Right lung (tissue), 10 donors: Measurements from ENCODE around the gene TPRG1L. TPM values are rescaled to one million over a fixed set of nuclear protein-coding genes. Genes with fewer than 3 reads are reported as not detected.
"Not testable (repeated sequence)": the region's sequence is repeated elsewhere in the genome, so short reads cannot be mapped to it uniquely, and the experiment has no call there.

Experiments used
- DNase-seq, 2 donors: peaks; one replicate each; pipeline ENCODE4 v3.0.0-alpha.2; 2013
- long read RNA-seq, 8 donors: transcript quantifications; one replicate each; lab custom pipeline, GENCODE V29; 2026
- polyA plus RNA-seq, 5 donors: library from polyadenylated mRNA; unstranded; fragments of 120-200 nt; gene quantifications; one replicate each; pipeline versions ENCODE4 v1.2.1 to v1.2.3, GENCODE V29; 2013; ENCODE audit warnings: inconsistent platforms in 1 of 5, low replicate concordance in 1 of 5; ENCODE audit not compliant: insufficient read length in 5 of 5, insufficient read depth in 1 of 5

TPRG1L gene
- polyA plus RNA-seq: 10 to 100 TPM; 26.3 to 34.9 (median 30.0) TPM
- long read RNA-seq, donor 1, transcript TPRG1L-202 (5 exons, 2,414 nt): major isoform, 31 of 47 reads
- long read RNA-seq, donor 1, partial matches to known transcripts: 16 of 47 reads
- long read RNA-seq, donor 1, other reads (novel, unspliced or antisense): 0 of 47 reads
- long read RNA-seq, donor 2, transcript TPRG1L-202 (5 exons, 2,414 nt): major isoform, 13 of 13 reads
- long read RNA-seq, donor 2, partial matches to known transcripts: 0 of 13 reads
- long read RNA-seq, donor 2, other reads (novel, unspliced or antisense): 0 of 13 reads
- long read RNA-seq, donor 3, transcript TPRG1L-202 (5 exons, 2,414 nt): major isoform, 6 of 13 reads
- long read RNA-seq, donor 3, partial matches to known transcripts: 0 of 13 reads
- long read RNA-seq, donor 3, other reads (novel, unspliced or antisense): 7 of 13 reads
- long read RNA-seq, donor 4, transcript TPRG1L-202 (5 exons, 2,414 nt): major isoform, 19 of 19 reads
- long read RNA-seq, donor 4, partial matches to known transcripts: 0 of 19 reads
- long read RNA-seq, donor 4, other reads (novel, unspliced or antisense): 0 of 19 reads
- long read RNA-seq, donor 5, transcript TPRG1L-202 (5 exons, 2,414 nt): major isoform, 18 of 19 reads
- long read RNA-seq, donor 5, partial matches to known transcripts: 0 of 19 reads
- long read RNA-seq, donor 5, other reads (novel, unspliced or antisense): 0 of 19 reads
- long read RNA-seq, donor 6, transcript TPRG1L-202 (5 exons, 2,414 nt): major isoform, 32 of 32 reads
- long read RNA-seq, donor 6, partial matches to known transcripts: 0 of 32 reads
- long read RNA-seq, donor 6, other reads (novel, unspliced or antisense): 0 of 32 reads
- long read RNA-seq, donor 7, transcript TPRG1L-202 (5 exons, 2,414 nt): major isoform, 28 of 34 reads
- long read RNA-seq, donor 7, partial matches to known transcripts: 6 of 34 reads
- long read RNA-seq, donor 7, other reads (novel, unspliced or antisense): 0 of 34 reads
- long read RNA-seq, donor 8, transcript TPRG1L-202 (5 exons, 2,414 nt): major isoform, 5 of 5 reads
- long read RNA-seq, donor 8, partial matches to known transcripts: 0 of 5 reads
- long read RNA-seq, donor 8, other reads (novel, unspliced or antisense): 0 of 5 reads

GRCh38 chr1:3624200-3625136 is at the start of gene TPRG1L:
Gene TPRG1L, plus strand, starts transcription at chr1:3625015. Its CDS starts 58 bp downstream, at chr1:3625073.
- DNase-seq: peak; percentile 95 to 96

- not testable (repeated sequence) for DNase-seq
Measured at GRCh38 chr1:3575515-3575914, 49.3 kb upstream of the TPRG1L start.

DNA sequence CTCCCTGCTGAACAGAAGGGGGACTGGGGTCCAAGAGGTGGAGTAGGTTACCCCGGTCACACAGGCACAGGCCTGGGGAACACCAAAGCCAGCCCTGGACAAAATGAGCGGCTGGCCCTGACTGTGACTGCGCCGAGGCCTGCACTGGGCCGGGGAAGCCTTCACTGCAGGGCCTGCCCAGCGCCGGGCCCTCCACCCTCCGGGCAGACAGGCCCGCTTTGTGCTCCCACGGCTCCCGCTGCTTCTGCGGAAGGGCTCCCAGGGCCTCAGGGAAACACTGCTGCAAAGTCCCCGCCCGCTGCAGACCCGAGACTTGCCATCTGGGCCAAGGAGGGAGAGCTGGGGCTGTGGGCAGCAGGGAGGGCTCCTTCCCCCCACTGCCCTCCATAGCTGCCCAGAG is 48.8 kb upstream of the TPRG1L start:
- DNase-seq: no peak

DNA sequence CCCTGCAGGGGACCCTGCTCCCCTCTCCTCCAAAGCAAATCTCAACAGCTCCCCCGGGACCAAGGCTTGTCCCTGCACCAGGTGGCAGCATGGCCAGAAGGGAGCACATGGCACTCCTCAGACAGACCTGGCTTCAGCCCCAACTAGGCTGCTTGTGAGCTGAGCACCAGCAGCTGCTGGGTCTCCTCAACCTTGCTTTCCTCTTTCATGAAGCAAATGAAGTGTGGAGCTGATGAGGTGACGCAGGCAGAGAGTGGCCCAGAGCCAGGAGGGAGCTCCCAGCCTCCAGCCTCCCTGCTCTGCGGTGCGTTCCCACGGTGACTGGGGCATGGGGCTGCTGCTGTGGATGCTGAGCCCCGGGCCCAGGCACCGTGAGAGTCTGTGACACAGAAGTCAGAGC is 47.5 kb upstream of the TPRG1L start:
- peak; percentile 93 to 96 for DNase-seq

- no peak for DNase-seq
Measured at GRCh38 chr1:3577711-3578432, 46.9 kb upstream of the TPRG1L start.

GRCh38 chr1:3578433-3578805 is 46.4 kb upstream of the TPRG1L start:
- no peak for DNase-seq

- DNase-seq: no peak
Measured at GRCh38 chr1:3578906-3579305, 45.9 kb upstream of the TPRG1L start.

DNA sequence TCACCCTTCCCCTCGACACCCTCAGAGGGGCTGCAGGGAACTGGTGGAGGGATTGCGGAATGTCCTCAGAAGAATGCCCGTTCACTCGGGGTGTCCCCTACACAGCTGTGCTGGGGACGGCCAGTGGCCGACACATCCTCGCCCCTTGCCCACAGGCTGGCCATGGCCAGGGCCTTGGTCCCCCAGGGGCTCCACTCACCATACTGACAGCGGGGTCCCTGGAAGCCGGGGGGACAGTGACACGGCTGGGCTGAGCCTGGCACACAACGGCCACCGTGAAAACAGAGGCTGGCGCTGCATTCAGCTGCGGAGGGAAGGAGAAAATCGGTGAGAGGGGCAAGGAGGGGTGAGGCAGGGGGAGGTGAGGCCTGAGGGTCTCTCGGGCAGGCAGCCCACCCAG is 45.2 kb upstream of the TPRG1L start:
- no peak for DNase-seq

GRCh38 chr1:3580231-3580630 is 44.6 kb upstream of the TPRG1L start:
- no peak for DNase-seq

- DNase-seq: no peak
Measured at GRCh38 chr1:3581296-3582036, 43.3 kb upstream of the TPRG1L start.

GRCh38 chr1:3583751-3584150 is 41.1 kb upstream of the TPRG1L start:
- DNase-seq: not testable (repeated sequence)

DNA sequence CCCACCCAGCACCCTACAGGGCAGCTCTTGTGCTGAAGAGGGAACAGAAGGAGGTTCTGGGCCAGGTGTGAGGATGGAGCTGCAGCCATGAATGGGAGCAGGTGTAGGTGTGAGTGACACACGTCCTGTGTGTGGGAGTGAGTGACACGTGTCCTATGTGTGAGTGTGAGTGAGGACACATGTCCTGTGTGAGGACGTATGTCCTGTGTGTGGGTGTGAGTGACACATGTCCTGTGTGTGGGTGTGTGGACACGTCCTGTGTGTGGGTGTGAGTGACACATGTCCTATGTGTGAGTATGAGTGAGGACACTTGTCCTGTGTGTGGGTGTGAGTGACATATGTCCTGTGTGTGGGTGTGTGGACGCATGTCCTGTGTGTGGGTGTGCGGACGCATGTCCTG is 39.9 kb upstream of the TPRG1L start:
- DNase-seq: no peak

- not testable (repeated sequence) for DNase-seq
Measured at GRCh38 chr1:3585353-3585868, 39.4 kb upstream of the TPRG1L start.

GRCh38 chr1:3585940-3586568 is 38.8 kb upstream of the TPRG1L start:
- no peak for DNase-seq

- no peak for DNase-seq
Measured at GRCh38 chr1:3586986-3587759, 37.6 kb upstream of the TPRG1L start.

GRCh38 chr1:3588395-3588794 is 36.4 kb upstream of the TPRG1L start:
- no peak for DNase-seq

DNA sequence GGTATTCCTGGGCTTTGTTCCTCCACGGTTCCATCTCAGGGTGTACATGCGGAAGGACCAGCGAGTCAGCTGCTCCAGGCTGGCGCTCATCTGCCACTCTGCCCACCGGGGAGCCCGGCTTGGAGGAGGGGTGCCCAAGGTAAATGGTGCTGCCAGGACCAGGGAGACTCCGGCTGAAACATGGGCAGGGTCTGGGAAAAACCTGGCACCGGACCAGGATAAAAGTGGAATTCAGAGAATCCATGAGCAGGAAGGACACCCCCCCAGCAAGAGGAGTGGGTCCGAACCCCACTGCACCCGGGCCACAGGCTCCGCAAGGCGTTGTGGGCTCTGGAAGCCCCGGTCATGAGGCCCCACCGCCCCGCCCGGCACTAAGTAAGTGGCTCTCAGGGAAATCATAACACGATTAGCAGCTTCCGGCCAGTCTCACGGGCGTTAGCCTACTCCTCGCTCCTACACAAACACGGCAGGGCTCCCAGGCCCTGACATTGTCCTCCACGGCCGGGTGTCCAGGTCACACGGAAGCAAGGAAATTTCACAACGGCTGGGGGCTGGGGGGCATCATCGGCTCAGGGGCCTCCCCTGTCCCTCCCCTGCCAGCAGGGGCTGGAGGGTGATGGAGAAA is 34.6 kb upstream of the TPRG1L start:
- DNase-seq: peak; percentile 50 to 69
